Non-pigmented ciliary epithelial cell (primary cell): ENCODE data around the gene ANP32E.
A peak's percentile ranks its signal among the peaks of the same experiment; 100 is the strongest.
"Not testable (repeated sequence)": the region's sequence is repeated elsewhere in the genome, so short reads cannot be mapped to it uniquely, and the experiment has no call there.

Experiments used
- DNase-seq: peaks from one replicate; pipeline ENCODE4 v3.0.0-alpha.2; 2010; ENCODE audit warnings: low read depth

Gene ANP32E

GRCh38 chr1:150212070-150212469 lies 23.8 kb downstream of the ANP32E start:
- no peak for DNase-seq

- DNase-seq, result no peak
Observed at GRCh38 chr1:150210706-150211105, 25.2 kb downstream of the ANP32E start.

- DNase-seq, result no peak
Observed at GRCh38 chr1:150210091-150210490, 25.8 kb downstream of the ANP32E start.

GRCh38 chr1:150208460-150208859 lies 27.5 kb downstream of the ANP32E start:
- DNase-seq, result not testable (repeated sequence)

- no peak for DNase-seq
Observed at GRCh38 chr1:150207281-150207971, 28.5 kb downstream of the ANP32E start.

GRCh38 chr1:150196417-150196816 lies 39.5 kb downstream of the ANP32E start:
- DNase-seq, result no peak

- DNase-seq, result peak; percentile 58
Observed at GRCh38 chr1:150194381-150195031, 41.4 kb downstream of the ANP32E start.

- DNase-seq, result peak; percentile 75
Observed at GRCh38 chr1:150192012-150192411, 43.9 kb downstream of the ANP32E start.

- no peak for DNase-seq
Observed at GRCh38 chr1:150187560-150187931, 48.4 kb downstream of the ANP32E start.

- no peak for DNase-seq
Observed at GRCh38 chr1:150186789-150187559, 48.9 kb downstream of the ANP32E start.

GRCh38 chr1:150186438-150186788 lies 49.5 kb downstream of the ANP32E start:
- not testable (repeated sequence) for DNase-seq

GRCh38 chr1:150185481-150185880 lies 50.4 kb downstream of the ANP32E start:
- no peak for DNase-seq

- DNase-seq, result no peak
Observed at GRCh38 chr1:150183061-150183460, 52.9 kb downstream of the ANP32E start.

GRCh38 chr1:150182247-150182646 lies 53.7 kb downstream of the ANP32E start:
- DNase-seq, result no peak

GRCh38 chr1:150180474-150180873 lies 55.4 kb downstream of the ANP32E start:
- no peak for DNase-seq

- no peak for DNase-seq
Observed at GRCh38 chr1:150179867-150180266, 56.0 kb downstream of the ANP32E start.

GRCh38 chr1:150178548-150178947 lies 57.4 kb downstream of the ANP32E start:
- DNase-seq, result no peak

- DNase-seq, result no peak
Observed at GRCh38 chr1:150176593-150176992, 59.3 kb downstream of the ANP32E start.

GRCh38 chr1:150173141-150173585 lies 62.7 kb downstream of the ANP32E start:
- DNase-seq, result no peak

GRCh38 chr1:150171801-150172200 lies 64.1 kb downstream of the ANP32E start:
- no peak for DNase-seq

- no peak for DNase-seq
Observed at GRCh38 chr1:150168960-150169601, 66.8 kb downstream of the ANP32E start.
